Neuronal stem cell (in vitro differentiated cells): ENCODE results near the gene MACROH2A1.

Source experiments
- DNase-seq: peaks from one replicate; pipeline ENCODE4 v3.0.0-alpha.2; 2013; ENCODE audit warnings: low spot score
- H2AFZ ChIP-seq: one replicate; pipeline ENCODE4 v1.6.1; 2013; ENCODE audit warnings: mild to moderate bottlenecking, low read length, inconsistent platforms
- H2AK5ac ChIP-seq: 2 replicates; pipeline ENCODE4 v1.6.1; 2013; ENCODE audit warnings: low read depth, mild to moderate bottlenecking, inconsistent platforms, low read length, moderate library complexity, mixed read lengths
- H2BK120ac ChIP-seq: 2 replicates; pipeline ENCODE4 v1.6.1; 2013; ENCODE audit warnings: low read depth, mild to moderate bottlenecking, inconsistent platforms, low read length, moderate library complexity, mixed read lengths
- H2BK12ac ChIP-seq: one replicate; pipeline ENCODE4 v1.6.1; 2013; ENCODE audit warnings: low read length, inconsistent platforms
- H2BK15ac ChIP-seq: 2 replicates; pipeline ENCODE4 v1.6.1; 2013; ENCODE audit warnings: mild to moderate bottlenecking, low read length, inconsistent platforms, mixed read lengths
- H2BK5ac ChIP-seq: one replicate; pipeline ENCODE4 v1.6.1; 2013; ENCODE audit warnings: inconsistent platforms, mild to moderate bottlenecking, low read length, moderate library complexity
- H3K14ac ChIP-seq: one replicate; pipeline ENCODE4 v1.6.1; 2013; ENCODE audit warnings: low read length, inconsistent platforms
- H3K18ac ChIP-seq: 2 replicates; pipeline ENCODE4 v1.6.1; 2013; ENCODE audit warnings: low read length, inconsistent platforms
- H3K23ac ChIP-seq: 2 replicates; pipeline ENCODE4 v1.6.1; 2013; ENCODE audit warnings: low read depth, mild to moderate bottlenecking, mixed read lengths, low read length, inconsistent platforms; ENCODE audit not compliant: poor library complexity
- H3K27ac ChIP-seq: replicated peaks from 3 replicates; pipeline ENCODE4 v1.5.1; 2013; ENCODE audit warnings: low read length, inconsistent platforms
- H3K27me3 ChIP-seq, 3 experiments: 2 replicates each; pipeline ENCODE4 v1.6.1; 2013; ENCODE audit warnings: low read length in 3 of 3, mild to moderate bottlenecking in 2 of 3, inconsistent platforms in 1 of 3, low read depth in 1 of 3, mixed read lengths in 1 of 3, moderate library complexity in 1 of 3; ENCODE audit not compliant: control insufficient read depth in 3 of 3, insufficient read depth in 3 of 3
- H3K36me3 ChIP-seq, 2 donors: replicated peaks in 1 of 2; 2 replicates each; pipeline ENCODE4 v1.6.1; 2013; ENCODE audit warnings: low read length in 2 of 2; ENCODE audit not compliant: control insufficient read depth in 2 of 2, insufficient read depth in 2 of 2
- H3K4ac ChIP-seq: 2 replicates; pipeline ENCODE4 v1.6.1; 2013; ENCODE audit warnings: inconsistent platforms, mild to moderate bottlenecking, low read length, moderate library complexity
- H3K4me1 ChIP-seq, 2 donors: 1 replicate in 1 of 2; 2 replicates in 1 of 2; pipeline ENCODE4 v1.6.1; 2013; ENCODE audit warnings: low read length in 2 of 2, low read depth in 1 of 2; ENCODE audit not compliant: control insufficient read depth in 2 of 2, insufficient read depth in 1 of 2
- H3K4me2 ChIP-seq: one replicate; pipeline ENCODE4 v1.6.1; 2013; ENCODE audit warnings: mild to moderate bottlenecking, low read length, inconsistent platforms; ENCODE audit not compliant: insufficient read depth, poor library complexity, severe bottlenecking
- H3K4me3 ChIP-seq, 2 donors: 2 replicates each; pipeline ENCODE4 v1.5.1; 2013; ENCODE audit warnings: low read length in 2 of 2, mild to moderate bottlenecking in 2 of 2, inconsistent platforms in 1 of 2, moderate library complexity in 1 of 2
- H3K79me1 ChIP-seq: one replicate; pipeline ENCODE4 v1.6.1; 2013; ENCODE audit warnings: low read depth, mild to moderate bottlenecking, inconsistent platforms, low read length, moderate library complexity
- H3K9ac ChIP-seq: one replicate; pipeline ENCODE4 v1.6.1; 2013; ENCODE audit warnings: mild to moderate bottlenecking, low read depth, low read length, inconsistent platforms; ENCODE audit not compliant: poor library complexity
- H3K9me3 ChIP-seq, 2 donors: replicated peaks in 1 of 2; 2 replicates each; pipeline versions ENCODE3 to v1.6.1; 2013; ENCODE audit warnings: low read length in 2 of 2, mild to moderate bottlenecking in 2 of 2, inconsistent platforms in 1 of 2, low read depth in 1 of 2, mixed read lengths in 1 of 2, moderate library complexity in 1 of 2; ENCODE audit not compliant: control insufficient read depth in 2 of 2, insufficient read depth in 1 of 2
- H4K8ac ChIP-seq: one replicate; pipeline ENCODE4 v1.6.1; 2013; ENCODE audit warnings: low read depth, mild to moderate bottlenecking, inconsistent platforms, low read length, moderate library complexity
- H4K91ac ChIP-seq: one replicate; pipeline ENCODE4 v1.6.1; 2013; ENCODE audit warnings: low read length, low read depth, mild to moderate bottlenecking, inconsistent platforms; ENCODE audit not compliant: poor library complexity
- WGBS, 2 donors: extraction: QIAGEN DNeasy Blood & Tissue Kit; methylation state at CpG; one replicate each; pipeline ENCODE4 v1.1.7; 2013; ENCODE audit warnings: missing lambda C conversion rate in 2 of 2, mixed read lengths in 1 of 2; ENCODE audit not compliant: insufficient read length in 2 of 2, insufficient replicate concordance in 1 of 2; ENCODE audit errors: extremely low coverage in 2 of 2; 5-methylcytosine and 5-hydroxymethylcytosine counted together

The MACROH2A1 gene

GRCh38 chr5:135446615-135447014, 47.6 kb upstream of the MACROH2A1 start:
- Histone ChIP-seq H3K9me3 (no peaks in the 10 kb centered on the region), H3K4me1 (peaks cover 0 to 18% of the 10 kb centered on the region in 2 donors), H3K4me2 (no peak overlapping the region), H2BK15ac (no peak overlapping the region), H4K8ac (no peak overlapping the region), H3K79me1 (no peaks in the 10 kb centered on the region), H3K27ac (no peak overlapping the region), H3K4me3 (no peak overlapping the region), H3K18ac (no peak overlapping the region), H3K4ac (no peak overlapping the region), H2AFZ (no peak overlapping the region), H3K27me3 (peaks cover 0 to 8% (median 0%) of the 10 kb centered on the region in 3 experiments), H4K91ac (no peak overlapping the region), H2BK12ac (no peak overlapping the region), H2BK5ac (no peak overlapping the region), H3K9ac (no peak overlapping the region), H2BK120ac (no peak overlapping the region), H3K36me3 (peaks cover 0 to 2% of the 10 kb centered on the region in 2 donors), H3K14ac (no peak overlapping the region), H2AK5ac (peak overlapping the region; percentile 13), H3K23ac (no peak overlapping the region)
- no peak for DNase-seq
- no CpG with 5 or more reads among the region's 7 CpGs for WGBS, 2 donors

GRCh38 chr5:135446206-135446605, 47.2 kb upstream of the MACROH2A1 start:
- no peak for DNase-seq
- H2BK5ac ChIP-seq, result no peak overlapping the region
- no CpG with 5 or more reads among the region's 9 CpGs for WGBS, 2 donors

DNA sequence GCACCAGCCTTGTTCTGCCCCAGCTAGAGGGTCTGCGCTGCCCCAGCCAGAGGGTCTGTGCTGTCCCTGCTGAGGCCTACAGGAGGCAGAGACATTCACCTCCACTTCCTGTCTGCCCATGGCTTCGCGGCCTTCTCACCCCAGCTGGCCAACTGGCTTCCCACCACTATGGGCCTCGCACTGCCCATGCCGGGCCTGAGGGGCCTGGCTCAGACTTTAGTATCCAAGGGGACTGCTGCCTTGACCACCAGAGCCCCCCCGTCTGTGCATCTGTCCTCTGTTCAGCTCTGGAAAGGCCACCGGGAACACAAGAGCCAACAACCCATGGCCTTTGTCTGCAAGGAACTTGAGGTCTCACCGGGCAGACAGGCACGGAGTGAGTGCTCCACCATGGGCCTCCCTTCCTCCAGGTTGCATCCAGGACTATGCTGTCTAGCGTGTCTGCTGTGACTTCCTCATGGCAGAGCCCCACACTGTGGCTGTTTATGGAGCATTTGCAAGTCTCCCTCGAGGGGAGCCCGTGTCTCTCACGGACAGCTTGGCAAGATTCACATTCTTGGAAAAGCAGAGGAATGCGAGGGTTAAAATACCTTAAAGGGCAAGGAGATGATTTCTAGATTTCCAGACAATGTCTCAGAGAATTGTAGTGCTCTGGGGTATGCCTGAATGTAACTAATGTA, 46.4 kb upstream of the MACROH2A1 start:
- Histone ChIP-seq H3K14ac (no peak overlapping the region), H3K27ac (no peak overlapping the region), H3K4ac (no peak overlapping the region), H3K4me3 (no peak overlapping the region), H2BK5ac (no peak overlapping the region), H3K18ac (peak overlapping the region; percentile 39), H4K8ac (no peak overlapping the region), H2AFZ (no peak overlapping the region), H4K91ac (no peak overlapping the region), H3K23ac (no peak overlapping the region), H2BK15ac (peak overlapping the region; percentile 82), H3K9ac (no peak overlapping the region), H3K9me3 (no peaks in the 10 kb centered on the region), H3K27me3 (peaks cover 0 to 15% (median 0%) of the 10 kb centered on the region in 3 experiments), H3K4me2 (no peak overlapping the region), H3K4me1 (peaks cover 0 to 21% of the 10 kb centered on the region in 2 donors), H3K36me3 (peaks cover 0 to 2% of the 10 kb centered on the region in 2 donors), H3K79me1 (no peaks in the 10 kb centered on the region), H2BK120ac (peak overlapping the region; percentile 26), H2AK5ac (peak overlapping the region; percentile 39), H2BK12ac (no peak overlapping the region)
- no peak for DNase-seq
- no CpG with 5 or more reads among the region's 14 CpGs for WGBS, 2 donors

More at GRCh38 chr5:135446206-135446605, 47.2 kb upstream of the MACROH2A1 start:
- H4K91ac ChIP-seq, result no peak overlapping the region
- H3K18ac ChIP-seq, result peak overlapping the region; percentile 9
- H3K4me2 ChIP-seq, result no peak overlapping the region
- no peak overlapping the region for H2AFZ ChIP-seq
- H3K4me3 ChIP-seq, result no peak overlapping the region
- H4K8ac ChIP-seq, result no peak overlapping the region
- H2AK5ac ChIP-seq, result no peak overlapping the region
- no peak overlapping the region for H3K23ac ChIP-seq
- H3K4me1 ChIP-seq, result peaks cover 0 to 18% of the 10 kb centered on the region in 2 donors
- H2BK12ac ChIP-seq, result no peak overlapping the region
- no peak overlapping the region for H3K14ac ChIP-seq
- H3K27ac ChIP-seq, result no peak overlapping the region
- no peak overlapping the region for H2BK15ac ChIP-seq
- H3K36me3 ChIP-seq, result peaks cover 0 to 2% of the 10 kb centered on the region in 2 donors
- no peak overlapping the region for H3K9ac ChIP-seq
- no peak overlapping the region for H3K4ac ChIP-seq
- no peak overlapping the region for H2BK120ac ChIP-seq
- no peaks in the 10 kb centered on the region for H3K9me3 ChIP-seq
- peaks cover 0 to 10% (median 0%) of the 10 kb centered on the region in 3 experiments for H3K27me3 ChIP-seq
- no peaks in the 10 kb centered on the region for H3K79me1 ChIP-seq

GRCh38 chr5:135444881-135445280, 45.9 kb upstream of the MACROH2A1 start:
- Histone ChIP-seq H3K18ac (peak overlapping the region; percentile 39), H3K4me2 (no peak overlapping the region), H2AK5ac (peak overlapping the region; percentile 39), H3K27me3 (peaks cover 0 to 15% (median 0%) of the 10 kb centered on the region in 3 experiments), H2BK5ac (no peak overlapping the region), H2AFZ (no peak overlapping the region), H3K23ac (no peak overlapping the region), H2BK15ac (peak overlapping the region; percentile 82), H4K91ac (no peak overlapping the region), H3K9ac (no peak overlapping the region), H4K8ac (no peak overlapping the region), H3K4me1 (peaks cover 0 to 21% of the 10 kb centered on the region in 2 donors), H3K14ac (no peak overlapping the region), H3K4ac (no peak overlapping the region), H3K9me3 (no peaks in the 10 kb centered on the region), H2BK120ac (peak overlapping the region; percentile 26), H3K4me3 (no peak overlapping the region), H2BK12ac (no peak overlapping the region), H3K79me1 (no peaks in the 10 kb centered on the region), H3K27ac (no peak overlapping the region), H3K36me3 (peaks cover 0 to 2% of the 10 kb centered on the region in 2 donors)
- DNase-seq, result no peak
- no CpG with 5 or more reads among the region's 6 CpGs for WGBS, 2 donors
